Transverse colon (tissue), 4 donors: Measurements from ENCODE around the gene MPP4. TPM values are rescaled to one million over a fixed set of nuclear protein-coding genes. Genes with fewer than 3 reads are reported as not detected.

ENCODE experiments used
- DNase-seq: peaks from one replicate; pipeline ENCODE4 v3.0.0-alpha.2; 2019
- H3K27ac ChIP-seq, 4 donors: fragments of 200-600 bp; sonication (generic); 2 replicates each; pipeline ENCODE4 v1.5.1; 2016 to 2018; ENCODE audit warnings: inconsistent platforms in 4 of 4
- H3K27me3 ChIP-seq: fragments of 200-600 bp; sonication (generic); 2 replicates; pipeline ENCODE4 v1.5.1; 2017; ENCODE audit warnings: inconsistent platforms
- H3K36me3 ChIP-seq, 4 donors: fragments of 200-600 bp; sonication (generic); 2 replicates each; pipeline ENCODE4 v1.5.1; 2017 to 2019; ENCODE audit warnings: inconsistent platforms in 4 of 4
- H3K4me1 ChIP-seq, 4 donors: fragments of 200-600 bp; sonication (generic); 2 replicates each; pipeline ENCODE4 v1.5.1; 2017 to 2020; ENCODE audit warnings: inconsistent platforms in 4 of 4
- H3K4me3 ChIP-seq, 4 donors: fragments of 200-600 bp; sonication (generic); 1 replicate in 1 of 4; 2 replicates in 3 of 4; pipeline versions ENCODE4 v1.5.1 to v1.6.1; 2017 to 2019; ENCODE audit warnings: inconsistent platforms in 4 of 4
- H3K9me3 ChIP-seq, 2 donors: fragments of 200-600 bp; sonication (generic); 2 replicates each; pipeline ENCODE4 v1.5.1; 2017 to 2019; ENCODE audit warnings: inconsistent platforms in 2 of 2
- CTCF ChIP-seq, 5 experiments: fragments of 200-600 bp in 3 of 5; fragments of 450-650 bp in 2 of 5; sonication (generic) in 3 of 5; IDR thresholded peaks; 1 replicate in 2 of 5; 2 replicates in 3 of 5; pipeline ENCODE4 v1.5.1; 2016 to 2017; ENCODE audit warnings: antibody characterized with exemption in 5 of 5, inconsistent platforms in 3 of 5, mild to moderate bottlenecking in 2 of 5, moderate library complexity in 1 of 5
- EP300 ChIP-seq: sonication (generic); formaldehyde crosslinking; IDR thresholded peaks from one replicate; pipeline ENCODE4 v1.6.1; 2017; ENCODE audit warnings: antibody characterized with exemption, low read depth
- POLR2A ChIP-seq: fragments of 450-650 bp; IDR thresholded peaks from one replicate; pipeline ENCODE4 v1.6.1; 2016; ENCODE audit warnings: antibody characterized with exemption, mild to moderate bottlenecking, moderate library complexity
- POLR2AphosphoS5 ChIP-seq, 3 donors: sonication (generic); formaldehyde crosslinking; IDR thresholded peaks; one replicate each; pipeline ENCODE4 v1.6.1; 2016; ENCODE audit warnings: antibody characterized with exemption in 3 of 3
- WGBS, 2 donors: methylation state at CpG; one replicate each; pipeline ENCODE4 v1.1.5; 2018; ENCODE audit warnings: low coverage in 1 of 2; 5-methylcytosine and 5-hydroxymethylcytosine counted together
- in situ Hi-C, 4 donors: fragments of 200-750 bp; cut with MboI; loops; one replicate each; pipeline versions ENCODE4 v1.15.0 to v1.15.1; 2017; ENCODE audit warnings: low sequenced_read_pairs in 3 of 4, low pct_ligation_motif_present in 1 of 4, low pct_unique_long_range_greater_than_20kb in 1 of 4
- intact Hi-C: fragments of 100-400 bp; cut with DNase I; formaldehyde crosslinking; loops from one replicate; pipeline ENCODE4 v1.15.1; 2023; ENCODE audit warnings: low total_unique reads
- total RNA-seq, 4 donors: library from RNA; depleted of rRNA; stranded (reverse); fragments of >200 nt; gene quantifications; one replicate each; pipeline ENCODE4 v1.1.0, GENCODE V29; 2016

Gene MPP4
- total RNA-seq, 4 donors from 2014 or later, result not detected

- in situ Hi-C loops (no loop called here), intact Hi-C loops (no loop called here)
- peaks cover 4 to 17% (median 6%) of the 10 kb centered on the region in 4 donors for H3K4me1 ChIP-seq
- H3K9me3 ChIP-seq, result no peaks in the 10 kb centered on the region
- 0 to 1% methylated on average over 2 to 26 of the region's 41 CpGs for WGBS, 2 donors
- H3K36me3 ChIP-seq, result no peaks in the 10 kb centered on the region
- H3K4me3 ChIP-seq, result peak within 1 kb of the TSS; percentile 70 to 88 (median 78)
- peak; percentile 47 for DNase-seq
- peak within 1 kb of the TSS; percentile 88 to 91 (median 90) for H3K27ac ChIP-seq
- H3K27me3 ChIP-seq, result no peaks in the 10 kb centered on the region
- no peak for TF ChIP-seq EP300
- TF ChIP-seq CTCF (IDR thresholded peaks at IDR 0.05), result no peak
- TF ChIP-seq POLR2A, result no peak
- TF ChIP-seq POLR2AphosphoS5 (IDR thresholded peaks at IDR 0.05), result no peak
Measured at GRCh38 chr2:201643216-201643890, 55.1 kb downstream of the MPP4 start, which contains the start of gene TMEM237. Gene TMEM237 (minus strand): TSS chr2:201643503. CDS start chr2:201643400, 103 bp downstream.

GRCh38 chr2:201642579-201643215 lies 55.7 kb downstream of the MPP4 start:
- no peaks in the 10 kb centered on the region for H3K36me3 ChIP-seq
- peak overlapping the region; percentile 88 to 91 (median 90) for H3K27ac ChIP-seq
- no peak for TF ChIP-seq CTCF (IDR thresholded peaks at IDR 0.05)
- peak; percentile 69 for TF ChIP-seq POLR2A
- peak; percentile 71 to 90 (median 88) for TF ChIP-seq POLR2AphosphoS5 (IDR thresholded peaks at IDR 0.05)
- peaks cover 4 to 17% (median 6%) of the 10 kb centered on the region in 4 donors for H3K4me1 ChIP-seq
- in situ Hi-C loops (no loop called here), intact Hi-C loops (no loop called here)
- 0 to 1% methylated on average over 1 to 35 of the region's 56 CpGs for WGBS, 2 donors
- DNase-seq, result peak; percentile 84
- no peaks in the 10 kb centered on the region for H3K9me3 ChIP-seq
- H3K4me3 ChIP-seq, result peak overlapping the region; percentile 70 to 88 (median 78)
- no peaks in the 10 kb centered on the region for H3K27me3 ChIP-seq

- intact Hi-C loops (no loop called here), in situ Hi-C loops (no loop called here)
- Histone ChIP-seq H3K36me3 (no peaks in the 10 kb centered on the region), H3K9me3 (no peaks in the 10 kb centered on the region), H3K27ac (peak overlapping the region; percentile 88 to 91 (median 90)), H3K4me3 (peak overlapping the region; percentile 70 to 88 (median 78)), H3K27me3 (no peaks in the 10 kb centered on the region), H3K4me1 (peaks cover 4 to 17% (median 6%) of the 10 kb centered on the region in 4 donors)
- WGBS, 2 donors, result 0 to 1% methylated on average over 12 to 16 of the region's 16 CpGs
- no peak for TF ChIP-seq EP300
- TF ChIP-seq POLR2A, result no peak
- no peak for TF ChIP-seq CTCF (IDR thresholded peaks at IDR 0.05)
- TF ChIP-seq POLR2AphosphoS5 (IDR thresholded peaks at IDR 0.05), result no peak
- DNase-seq, result no peak
Measured at GRCh38 chr2:201642086-201642578, 56.3 kb downstream of the MPP4 start.

GRCh38 chr2:201639205-201639604 lies 59.2 kb downstream of the MPP4 start:
- H3K9me3 ChIP-seq, result no peaks in the 10 kb centered on the region
- H3K4me3 ChIP-seq, result no peak overlapping the region
- no peak overlapping the region for H3K27ac ChIP-seq
- no peaks in the 10 kb centered on the region for H3K27me3 ChIP-seq
- no peak for TF ChIP-seq CTCF (IDR thresholded peaks at IDR 0.05)
- TF ChIP-seq POLR2AphosphoS5 (IDR thresholded peaks at IDR 0.05), result no peak
- no peak for TF ChIP-seq EP300
- no peak for TF ChIP-seq POLR2A
- peaks cover 0 to 5% (median 0%) of the 10 kb centered on the region in 4 donors for H3K36me3 ChIP-seq
- peaks cover 4 to 14% (median 6%) of the 10 kb centered on the region in 4 donors for H3K4me1 ChIP-seq
- WGBS, 2 donors, result 60 to 79% methylated on average over 1 to 3 of the region's 3 CpGs
- no peak for DNase-seq
- in situ Hi-C loops (no loop called here), intact Hi-C loops (no loop called here)
